ENCODE results near the gene EGFLAM.

EGFLAM gene

GRCh38 chr5:38258319-38259061 lies at the start of gene EGFLAM:
EGFLAM (plus strand) TSS chr5:38258559; CDS start chr5:38258755, 196 bp downstream.
- no peak for DNase-seq

GRCh38 chr5:38208782-38209378 lies 49.5 kb upstream of the EGFLAM start:
- peak; percentile 34 to 41 for DNase-seq

- DNase-seq: no peak
These were observed 47.5 kb upstream of the EGFLAM start for GRCh38 chr5:38210676-38211353.

- no peak for DNase-seq
These were observed 47.0 kb upstream of the EGFLAM start for GRCh38 chr5:38211354-38211710.

- DNase-seq: no peak
These were observed 46.1 kb upstream of the EGFLAM start for GRCh38 chr5:38212307-38212706.

GRCh38 chr5:38226091-38226490 lies 32.3 kb upstream of the EGFLAM start:
- DNase-seq: no peak

- no peak for DNase-seq
These were observed 29.4 kb upstream of the EGFLAM start for GRCh38 chr5:38228914-38229313.

- DNase-seq: no peak
These were observed 23.6 kb upstream of the EGFLAM start for GRCh38 chr5:38234737-38235136.

GRCh38 chr5:38237681-38238080 lies 20.7 kb upstream of the EGFLAM start:
- DNase-seq: no peak

- DNase-seq: no peak
These were observed 18.1 kb upstream of the EGFLAM start for GRCh38 chr5:38240212-38240611.

- no peak for DNase-seq
These were observed 16.7 kb upstream of the EGFLAM start for GRCh38 chr5:38241655-38242054.

GRCh38 chr5:38245307-38245706 lies 13.1 kb upstream of the EGFLAM start:
- DNase-seq: no peak

- DNase-seq: no peak
These were observed 9.1 kb upstream of the EGFLAM start for GRCh38 chr5:38249301-38249700.

- no peak for DNase-seq
These were observed 8.5 kb upstream of the EGFLAM start for GRCh38 chr5:38249812-38250211.

- DNase-seq: no peak
These were observed 7.5 kb upstream of the EGFLAM start for GRCh38 chr5:38250763-38251448.

- no peak for DNase-seq
These were observed 4.6 kb upstream of the EGFLAM start for GRCh38 chr5:38253759-38254158.

- DNase-seq: no peak
These were observed 884 bp upstream of the EGFLAM start for GRCh38 chr5:38257308-38258041.

- no peak for DNase-seq
These were observed 379 bp upstream of the EGFLAM start for GRCh38 chr5:38258042-38258318.

GRCh38 chr5:38259062-38259808 lies 876 bp downstream of the EGFLAM start:
- no peak for DNase-seq

- DNase-seq: no peak
These were observed 1.4 kb downstream of the EGFLAM start for GRCh38 chr5:38259809-38260160.

GRCh38 chr5:38263983-38264382 lies 5.6 kb downstream of the EGFLAM start:
- DNase-seq: no peak

GRCh38 chr5:38265546-38266179 lies 7.3 kb downstream of the EGFLAM start:
- peak in 1 of 2 experiments; percentile 56 for DNase-seq
